Kidney epithelial cell (primary cell): ENCODE results near the gene CCDC73. TPM values are rescaled to one million over a fixed set of nuclear protein-coding genes. Genes with fewer than 3 reads are reported as not detected.

Experiments
- DNase-seq: peaks from one replicate; pipeline ENCODE4 v3.0.0-alpha.2; 2010; ENCODE audit warnings: low read depth
- H3K27me3 ChIP-seq: 2 replicates; pipeline ENCODE4 v1.6.0; 2011; ENCODE audit warnings: low read length; ENCODE audit not compliant: control insufficient read depth, insufficient read depth
- H3K36me3 ChIP-seq: 2 replicates; pipeline ENCODE4 v1.5.1; 2011; ENCODE audit warnings: low read length; ENCODE audit not compliant: control insufficient read depth, insufficient read depth
- H3K4me3 ChIP-seq: 2 replicates; pipeline ENCODE4 v1.5.1; 2011; ENCODE audit warnings: low read depth, mild to moderate bottlenecking, control low read depth, low read length
- total RNA-seq: library from RNA; depleted of rRNA; stranded (reverse); fragments of >200 nt; gene quantifications from 2 replicates; pipeline ENCODE4 v1.2.3, GENCODE V29; 2015
- TF ChIP-seq, protein P1 (sequence below): IDR thresholded peaks from 2 replicates; pipeline ENCODE4 v1.5.1; 2011; ENCODE audit warnings: mild to moderate bottlenecking, moderate library complexity, low read length, control low read depth, inconsistent platforms; ENCODE audit not compliant: insufficient read depth, poor library complexity, severe bottlenecking

CCDC73 gene
- total RNA-seq, 1 donor from 2014 or later, result not detected

- Histone ChIP-seq H3K36me3 (no peaks in the 10 kb centered on the region), H3K27me3 (no peaks in the 10 kb centered on the region), H3K4me3 (no peak overlapping the region)
- DNase-seq, result peak; percentile 51
- TF ChIP-seq, protein P1, sequence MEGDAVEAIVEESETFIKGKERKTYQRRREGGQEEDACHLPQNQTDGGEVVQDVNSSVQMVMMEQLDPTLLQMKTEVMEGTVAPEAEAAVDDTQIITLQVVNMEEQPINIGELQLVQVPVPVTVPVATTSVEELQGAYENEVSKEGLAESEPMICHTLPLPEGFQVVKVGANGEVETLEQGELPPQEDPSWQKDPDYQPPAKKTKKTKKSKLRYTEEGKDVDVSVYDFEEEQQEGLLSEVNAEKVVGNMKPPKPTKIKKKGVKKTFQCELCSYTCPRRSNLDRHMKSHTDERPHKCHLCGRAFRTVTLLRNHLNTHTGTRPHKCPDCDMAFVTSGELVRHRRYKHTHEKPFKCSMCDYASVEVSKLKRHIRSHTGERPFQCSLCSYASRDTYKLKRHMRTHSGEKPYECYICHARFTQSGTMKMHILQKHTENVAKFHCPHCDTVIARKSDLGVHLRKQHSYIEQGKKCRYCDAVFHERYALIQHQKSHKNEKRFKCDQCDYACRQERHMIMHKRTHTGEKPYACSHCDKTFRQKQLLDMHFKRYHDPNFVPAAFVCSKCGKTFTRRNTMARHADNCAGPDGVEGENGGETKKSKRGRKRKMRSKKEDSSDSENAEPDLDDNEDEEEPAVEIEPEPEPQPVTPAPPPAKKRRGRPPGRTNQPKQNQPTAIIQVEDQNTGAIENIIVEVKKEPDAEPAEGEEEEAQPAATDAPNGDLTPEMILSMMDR, result no peak
Measured at GRCh38 chr11:32706985-32707741, 87.3 kb downstream of the CCDC73 start.

- Histone ChIP-seq H3K36me3 (no peaks in the 10 kb centered on the region), H3K27me3 (no peaks in the 10 kb centered on the region), H3K4me3 (no peak overlapping the region)
- no peak for DNase-seq
- TF ChIP-seq, protein P1, result no peak
Measured at GRCh38 chr11:32705309-32706033, 89.0 kb downstream of the CCDC73 start.

- no peaks in the 10 kb centered on the region for H3K36me3 ChIP-seq
- H3K4me3 ChIP-seq, result no peak overlapping the region
- TF ChIP-seq, protein P1, result no peak
- H3K27me3 ChIP-seq, result no peaks in the 10 kb centered on the region
- DNase-seq, result no peak
Measured at GRCh38 chr11:32704775-32705174, 89.7 kb downstream of the CCDC73 start.

- Histone ChIP-seq H3K36me3 (no peaks in the 10 kb centered on the region), H3K4me3 (no peak overlapping the region), H3K27me3 (no peaks in the 10 kb centered on the region)
- DNase-seq, result no peak
- TF ChIP-seq, protein P1, result no peak
Measured at GRCh38 chr11:32704261-32704660, 90.2 kb downstream of the CCDC73 start.

- H3K36me3 ChIP-seq, result no peaks in the 10 kb centered on the region
- TF ChIP-seq, protein P1, result no peak
- no peaks in the 10 kb centered on the region for H3K27me3 ChIP-seq
Measured at GRCh38 chr11:32701616-32702015, 92.8 kb downstream of the CCDC73 start.

More at GRCh38 chr11:32701616-32702015, 92.8 kb downstream of the CCDC73 start:
- H3K4me3 ChIP-seq, result no peak overlapping the region
- no peak for DNase-seq
